Breast epithelium (tissue), 3 donors: ENCODE data around the gene TIAM2.

Experiments
- POLR2A ChIP-seq: fragments of 450-650 bp; IDR thresholded peaks from one replicate; pipeline ENCODE4 v1.6.1; 2016; ENCODE audit warnings: antibody characterized with exemption, mild to moderate bottlenecking, moderate library complexity
- POLR2AphosphoS5 ChIP-seq, 3 donors: sonication (generic); formaldehyde crosslinking; IDR thresholded peaks; one replicate each; pipeline ENCODE4 v1.6.1; 2017; ENCODE audit warnings: antibody characterized with exemption in 3 of 3
- TF ChIP-seq, protein P1 (sequence below), 3 donors: fragments of 450-650 bp; IDR thresholded peaks; one replicate each; pipeline ENCODE4 v1.5.1; 2016 to 2017; ENCODE audit warnings: antibody characterized with exemption in 3 of 3, mild to moderate bottlenecking in 3 of 3, moderate library complexity in 3 of 3

GRCh38 chr6:155093430-155093829 lies 98.3 kb downstream of the TIAM2 start:
- TF ChIP-seq, protein P1, sequence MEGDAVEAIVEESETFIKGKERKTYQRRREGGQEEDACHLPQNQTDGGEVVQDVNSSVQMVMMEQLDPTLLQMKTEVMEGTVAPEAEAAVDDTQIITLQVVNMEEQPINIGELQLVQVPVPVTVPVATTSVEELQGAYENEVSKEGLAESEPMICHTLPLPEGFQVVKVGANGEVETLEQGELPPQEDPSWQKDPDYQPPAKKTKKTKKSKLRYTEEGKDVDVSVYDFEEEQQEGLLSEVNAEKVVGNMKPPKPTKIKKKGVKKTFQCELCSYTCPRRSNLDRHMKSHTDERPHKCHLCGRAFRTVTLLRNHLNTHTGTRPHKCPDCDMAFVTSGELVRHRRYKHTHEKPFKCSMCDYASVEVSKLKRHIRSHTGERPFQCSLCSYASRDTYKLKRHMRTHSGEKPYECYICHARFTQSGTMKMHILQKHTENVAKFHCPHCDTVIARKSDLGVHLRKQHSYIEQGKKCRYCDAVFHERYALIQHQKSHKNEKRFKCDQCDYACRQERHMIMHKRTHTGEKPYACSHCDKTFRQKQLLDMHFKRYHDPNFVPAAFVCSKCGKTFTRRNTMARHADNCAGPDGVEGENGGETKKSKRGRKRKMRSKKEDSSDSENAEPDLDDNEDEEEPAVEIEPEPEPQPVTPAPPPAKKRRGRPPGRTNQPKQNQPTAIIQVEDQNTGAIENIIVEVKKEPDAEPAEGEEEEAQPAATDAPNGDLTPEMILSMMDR (IDR thresholded peaks at IDR 0.05): no peak
- TF ChIP-seq POLR2A (no peak), POLR2AphosphoS5 (IDR thresholded peaks at IDR 0.05) (no peak)
